PC-3 (cell line): ENCODE data around the gene PEX11B. TPM values are rescaled to one million over a fixed set of nuclear protein-coding genes. Genes with fewer than 3 reads are reported as not detected.

Experiments
- ATAC-seq: fragments of 200-7000 bp; cut with Tn5 transposase; 2 replicates; pipeline ENCODE4 v1.9.1; 2020; ENCODE audit warnings: mild to moderate bottlenecking, moderate library complexity
- BruUV-seq: library from RNA; stranded (reverse); fragments of 400-500 nt; replicated peaks from 2 replicates; lab custom pipeline; 2021; lab: Mats Ljungman, UMichigan
- CTCF ChIA-PET: fragments of 300-600 bp; sonication (Branson Sonifier 250); formaldehyde crosslinking; loops from one replicate; lab custom pipeline; 2022; ENCODE audit warnings: antibody characterized with exemption; lab: Charles Lee
- POLR2A ChIA-PET: fragments of 300-600 bp; sonication (Branson Sonifier 250); formaldehyde crosslinking; loops from one replicate; lab custom pipeline; 2022; ENCODE audit warnings: antibody characterized with exemption; ENCODE audit not compliant: unreplicated experiment; lab: Charles Lee
- DNase-seq: peaks from one replicate; pipeline ENCODE4 v3.0.0-alpha.2; 2015
- H2AFZ ChIP-seq: fragments of 300-600 bp; sonication (generic); 2 replicates; pipeline ENCODE4 v1.6.0; 2016; ENCODE audit warnings: antibody characterized with exemption, low read length
- H3F3A ChIP-seq: fragments of 300-600 bp; sonication (generic); one replicate; pipeline ENCODE4 v1.6.0; 2017; ENCODE audit warnings: antibody characterized with exemption, low read length, control low read depth, mild to moderate bottlenecking; ENCODE audit not compliant: unreplicated experiment
- H3K27ac ChIP-seq: fragments of 300-600 bp; sonication (generic); 2 replicates; pipeline ENCODE4 v1.5.1; 2016; ENCODE audit warnings: mild to moderate bottlenecking, low read length
- H3K27me3 ChIP-seq: fragments of 300-600 bp; sonication (generic); 2 replicates; pipeline ENCODE4 v1.6.1; 2016; ENCODE audit warnings: low read length, mixed read lengths
- H3K36me3 ChIP-seq: fragments of 300-600 bp; sonication (generic); 2 replicates; pipeline ENCODE4 v1.6.1; 2016; ENCODE audit warnings: low read depth, mixed run types, low read length, mixed read lengths
- H3K4me1 ChIP-seq: fragments of 300-600 bp; sonication (generic); 2 replicates; pipeline ENCODE4 v1.5.1; 2016; ENCODE audit warnings: low read length; ENCODE audit not compliant: insufficient read depth
- H3K4me2 ChIP-seq: fragments of 300-600 bp; sonication (generic); 2 replicates; pipeline ENCODE4 v1.6.0; 2016; ENCODE audit warnings: low read length
- H3K4me3 ChIP-seq: fragments of 300-600 bp; sonication (generic); 2 replicates; pipeline ENCODE4 v1.5.1; 2016; ENCODE audit warnings: mild to moderate bottlenecking, low read length, mixed read lengths
- H3K79me2 ChIP-seq: fragments of 300-600 bp; sonication (generic); 2 replicates; pipeline ENCODE4 v1.6.1; 2017; ENCODE audit warnings: low read length, mixed read lengths
- H3K9ac ChIP-seq: fragments of 300-600 bp; sonication (generic); 2 replicates; pipeline ENCODE4 v1.6.0; 2016; ENCODE audit warnings: mild to moderate bottlenecking, low read length
- H3K9me2 ChIP-seq: fragments of 300-600 bp; sonication (generic); replicated peaks from 2 replicates; pipeline ENCODE4 v1.6.1; 2016; ENCODE audit warnings: mixed run types, low read length, mixed read lengths
- H3K9me3 ChIP-seq: fragments of 300-600 bp; sonication (generic); 2 replicates; pipeline ENCODE4 v1.6.1; 2016; ENCODE audit warnings: low read length, mixed read lengths
- H4K20me1 ChIP-seq: fragments of 300-600 bp; sonication (generic); 2 replicates; pipeline ENCODE4 v1.6.1; 2016; ENCODE audit warnings: low read length, mixed read lengths
- EZH2 ChIP-seq: fragments of 300-600 bp; sonication (generic); IDR thresholded peaks from one replicate; pipeline ENCODE4 v1.6.1; 2017; ENCODE audit warnings: antibody characterized with exemption, mild to moderate bottlenecking, low read length; ENCODE audit not compliant: unreplicated experiment
- EZH2phosphoT487 ChIP-seq: fragments of 300-600 bp; sonication (generic); IDR thresholded peaks from 2 replicates; pipeline ENCODE4 v1.6.1; 2018; ENCODE audit warnings: mild to moderate bottlenecking, antibody characterized with exemption, low read length, borderline replicate concordance
- intact Hi-C: fragments of 100-400 bp; cut with micrococcal nuclease; formaldehyde crosslinking; loops from 2 replicates; pipeline ENCODE4 v1.9.0; 2023
- total RNA-seq: library from RNA; depleted of rRNA; stranded (reverse); fragments of >200 nt; gene quantifications from 2 replicates; pipeline ENCODE4 v1.2.3, GENCODE V29; 2014
- TF ChIP-seq, protein P1 (sequence below): fragments of 300-600 bp; sonication (generic); conservative IDR thresholded peaks from 2 replicates; pipeline ENCODE4 v1.5.1; 2017; ENCODE audit warnings: antibody characterized with exemption, low read depth, mild to moderate bottlenecking, low read length

Gene PEX11B
- total RNA-seq, 1 experiment from 2014 or later: 27.4 TPM

DNA sequence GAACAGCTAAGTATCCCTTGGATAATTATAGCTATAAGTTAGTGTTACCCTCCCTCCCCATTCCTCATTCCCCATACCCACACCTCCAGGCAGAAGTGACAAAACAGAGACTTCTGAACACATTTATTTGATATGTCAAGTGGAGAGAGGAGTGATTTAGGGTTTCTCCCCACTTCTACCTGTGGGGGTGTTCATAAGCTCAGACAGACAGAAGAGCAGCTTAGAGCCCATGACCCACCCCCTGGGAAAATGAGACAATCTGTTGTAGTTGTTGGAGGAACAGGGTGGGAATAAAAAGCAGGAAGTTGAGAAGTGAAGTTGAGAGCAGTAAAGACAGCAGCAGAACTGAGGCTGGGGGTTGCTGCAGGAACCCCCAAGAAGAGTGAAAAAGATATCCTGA lies 40.8 kb upstream of the PEX11B start:
- Histone ChIP-seq H3F3A (no peaks in the 10 kb centered on the region), H3K36me3 (no peaks in the 10 kb centered on the region), H3K79me2 (peaks cover 20% of the 10 kb centered on the region), H3K27me3 (no peaks in the 10 kb centered on the region), H2AFZ (no peak overlapping the region), H3K9ac (no peak overlapping the region), H3K4me1 (peaks cover 60% of the 10 kb centered on the region), H3K4me2 (no peak overlapping the region), H4K20me1 (no peaks in the 10 kb centered on the region), H3K9me3 (no peaks in the 10 kb centered on the region), H3K27ac (no peak overlapping the region), H3K4me3 (no peak overlapping the region), H3K9me2 (no peaks in the 10 kb centered on the region)
- no peak for TF ChIP-seq EZH2phosphoT487
- TF ChIP-seq, protein P1, sequence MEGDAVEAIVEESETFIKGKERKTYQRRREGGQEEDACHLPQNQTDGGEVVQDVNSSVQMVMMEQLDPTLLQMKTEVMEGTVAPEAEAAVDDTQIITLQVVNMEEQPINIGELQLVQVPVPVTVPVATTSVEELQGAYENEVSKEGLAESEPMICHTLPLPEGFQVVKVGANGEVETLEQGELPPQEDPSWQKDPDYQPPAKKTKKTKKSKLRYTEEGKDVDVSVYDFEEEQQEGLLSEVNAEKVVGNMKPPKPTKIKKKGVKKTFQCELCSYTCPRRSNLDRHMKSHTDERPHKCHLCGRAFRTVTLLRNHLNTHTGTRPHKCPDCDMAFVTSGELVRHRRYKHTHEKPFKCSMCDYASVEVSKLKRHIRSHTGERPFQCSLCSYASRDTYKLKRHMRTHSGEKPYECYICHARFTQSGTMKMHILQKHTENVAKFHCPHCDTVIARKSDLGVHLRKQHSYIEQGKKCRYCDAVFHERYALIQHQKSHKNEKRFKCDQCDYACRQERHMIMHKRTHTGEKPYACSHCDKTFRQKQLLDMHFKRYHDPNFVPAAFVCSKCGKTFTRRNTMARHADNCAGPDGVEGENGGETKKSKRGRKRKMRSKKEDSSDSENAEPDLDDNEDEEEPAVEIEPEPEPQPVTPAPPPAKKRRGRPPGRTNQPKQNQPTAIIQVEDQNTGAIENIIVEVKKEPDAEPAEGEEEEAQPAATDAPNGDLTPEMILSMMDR: no peak
- TF ChIP-seq EZH2: no peak
- no TSS peak for BruUV-seq
- DNase-seq (no peak), ATAC-seq (no peak)
- CTCF ChIA-PET: interaction anchor here (1.5 kb wide), 1 partner anchor 114 kb away, joined by 10 read pairs; the partner anchor contains the start of gene NUDT17
- POLR2A ChIA-PET: no interaction called here
- intact Hi-C loops: loop anchor here (2.0 to 5.0 kb wide), 2 partner anchors 15 to 42 kb away; partner anchors contain the start of gene PEX11B

DNA sequence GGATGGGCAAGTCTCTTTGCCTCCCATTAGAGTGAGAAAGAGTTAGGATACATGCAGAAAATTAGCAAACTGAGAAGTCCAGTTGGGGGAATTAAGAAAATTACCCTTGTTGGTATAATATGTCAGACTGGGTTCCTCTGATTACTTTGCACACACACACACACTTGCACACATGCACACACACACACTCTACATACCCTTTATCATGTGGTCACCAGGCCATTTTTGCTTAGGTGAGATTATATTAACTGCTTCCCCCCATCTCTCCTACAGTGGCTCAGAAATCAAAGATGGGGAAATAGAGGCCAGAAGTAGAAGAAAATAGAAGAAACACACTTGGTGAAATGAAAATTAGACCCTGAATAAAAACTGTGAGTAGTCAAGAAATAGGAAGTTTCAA lies 40.2 kb upstream of the PEX11B start:
- no peak for TF ChIP-seq EZH2phosphoT487
- TF ChIP-seq, protein P1: no peak
- no peak for TF ChIP-seq EZH2
- H2AFZ ChIP-seq: peak overlapping the region; percentile 83; the same call in 1 of the 2 replicates
- H3K27me3 ChIP-seq: no peaks in the 10 kb centered on the region
- peaks cover 20% of the 10 kb centered on the region for H3K79me2 ChIP-seq
- POLR2A ChIA-PET: interaction anchor here (0.6 to 1.6 kb wide), 3 partner anchors 31 to 100 kb away, joined by 4 to 12 read pairs (median 7); partner anchors contain the start of genes PIAS3 and RBM8A
- BruUV-seq: no TSS peak
- ATAC-seq: no peak
- intact Hi-C loops: loop anchor here (1.0 to 5.0 kb wide), 3 partner anchors 16 to 66 kb away; partner anchors contain the start of gene PEX11B
- CTCF ChIA-PET: interaction anchor here (1.4 to 1.8 kb wide), 3 partner anchors 31 to 113 kb away, joined by 5 to 10 read pairs (median 6); partner anchors contain the start of genes NUDT17 and RBM8A
- no peaks in the 10 kb centered on the region for H4K20me1 ChIP-seq
- H3K9me2 ChIP-seq: no peaks in the 10 kb centered on the region
- peak overlapping the region; percentile 84 for H3K4me2 ChIP-seq
- H3K9me3 ChIP-seq: no peaks in the 10 kb centered on the region
- H3F3A ChIP-seq: no peaks in the 10 kb centered on the region
- peaks cover 54% of the 10 kb centered on the region for H3K4me1 ChIP-seq
- no peak overlapping the region for H3K9ac ChIP-seq
- no peak for DNase-seq
- H3K4me3 ChIP-seq: no peak overlapping the region
- no peak overlapping the region for H3K27ac ChIP-seq
- H3K36me3 ChIP-seq: no peaks in the 10 kb centered on the region
